GM10847 (cell line): ENCODE measurements around the gene ZNF282.

Source experiments
- POLR2A ChIP-seq: IDR thresholded peaks from 2 replicates; pipeline ENCODE4 v1.6.1; 2011; ENCODE audit not compliant: insufficient read length; ENCODE audit errors: extremely low read depth

The ZNF282 gene

DNA sequence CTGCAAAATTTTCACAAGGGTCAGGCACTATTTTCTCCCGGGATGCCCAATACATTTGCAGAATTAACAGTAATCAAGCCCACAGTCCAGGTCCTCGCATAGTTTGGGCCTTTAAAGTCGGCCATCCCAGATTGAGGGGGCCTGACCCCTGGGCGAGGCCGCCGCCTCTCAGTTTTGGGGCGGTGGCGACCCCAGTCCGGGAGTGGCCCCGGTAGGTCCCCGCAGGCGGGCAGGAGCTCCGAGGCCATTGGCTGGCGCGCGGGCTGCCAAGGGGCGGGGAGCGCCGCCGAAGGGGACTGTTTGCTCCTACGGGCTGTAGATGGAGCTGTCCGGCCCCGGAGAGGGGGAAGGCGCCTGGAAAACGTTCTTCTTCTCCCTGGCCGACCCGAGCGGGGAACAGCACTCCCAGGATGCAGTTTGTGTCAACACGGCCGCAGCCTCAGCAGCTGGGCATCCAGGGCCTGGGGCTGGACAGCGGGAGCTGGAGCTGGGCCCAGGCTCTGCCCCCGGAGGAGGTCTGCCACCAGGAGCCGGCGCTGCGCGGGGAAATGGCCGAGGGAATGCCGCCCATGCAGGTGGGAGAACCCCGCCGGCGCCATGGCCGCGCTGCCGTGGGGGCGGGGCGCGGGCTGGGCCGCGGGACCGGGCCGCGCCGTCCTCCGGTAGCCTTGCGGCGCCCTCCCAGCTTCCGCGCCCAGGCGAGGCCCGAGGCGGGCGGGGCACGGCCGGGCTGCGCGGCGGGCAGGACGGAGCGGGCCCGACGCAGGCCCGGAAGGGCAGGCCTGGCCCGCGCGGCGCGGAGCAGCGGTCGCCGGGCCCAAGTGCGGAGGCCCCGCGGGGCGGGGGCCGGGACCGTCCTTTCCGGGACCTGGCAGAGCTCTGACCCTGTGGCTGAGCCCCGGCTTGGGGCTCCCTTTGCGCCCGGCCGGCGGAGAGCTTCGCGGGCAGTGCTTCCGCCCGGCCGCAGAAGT is at the start of gene ZNF282:
Gene ZNF282 (plus strand): TSS at position 367 of the 971 bp plus-strand sequence. CDS start 44 bp downstream, at position 411.
- TF ChIP-seq POLR2A: peak; percentile 59

DNA sequence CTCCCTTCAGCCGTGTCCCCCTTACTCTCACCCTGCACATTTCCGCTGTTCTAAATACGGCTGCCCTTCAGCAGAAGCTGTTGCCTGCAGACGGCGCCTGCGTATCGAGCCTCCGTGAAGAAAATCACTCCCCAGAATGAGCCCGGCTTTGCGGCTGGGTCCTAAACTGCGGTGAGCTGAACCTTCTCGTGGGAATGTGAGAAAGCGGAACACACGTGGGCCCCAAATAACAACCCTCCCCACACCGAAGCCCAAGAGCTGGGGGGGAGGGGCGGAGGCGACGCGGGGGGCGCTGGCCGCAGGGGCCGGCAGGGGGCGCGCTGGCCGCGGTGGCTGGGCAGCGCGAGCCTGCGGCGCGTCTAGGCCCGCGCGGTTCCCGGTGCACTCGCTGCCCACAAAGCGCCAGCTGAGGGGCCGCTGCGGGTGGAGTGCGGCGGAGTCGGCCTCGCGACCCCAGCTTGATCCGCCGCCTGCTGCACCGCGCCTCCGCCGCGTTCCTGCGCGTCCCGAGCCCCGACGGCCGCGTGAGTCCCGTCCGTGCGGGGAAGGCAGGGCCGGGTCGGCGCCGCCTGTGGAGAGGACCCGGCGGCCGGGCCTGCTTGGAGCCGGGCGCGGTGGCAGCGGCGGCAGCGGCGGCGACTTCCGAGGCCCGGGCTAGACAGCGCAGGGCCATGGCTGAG is 48.1 kb upstream of the ZNF282 start, which contains the start of gene ZNF398:
Gene ZNF398 (plus strand): TSS at position 382 of the 680 bp plus-strand sequence. CDS start 290 bp downstream, at position 672.
- TF ChIP-seq POLR2A: peak; percentile 51

DNA sequence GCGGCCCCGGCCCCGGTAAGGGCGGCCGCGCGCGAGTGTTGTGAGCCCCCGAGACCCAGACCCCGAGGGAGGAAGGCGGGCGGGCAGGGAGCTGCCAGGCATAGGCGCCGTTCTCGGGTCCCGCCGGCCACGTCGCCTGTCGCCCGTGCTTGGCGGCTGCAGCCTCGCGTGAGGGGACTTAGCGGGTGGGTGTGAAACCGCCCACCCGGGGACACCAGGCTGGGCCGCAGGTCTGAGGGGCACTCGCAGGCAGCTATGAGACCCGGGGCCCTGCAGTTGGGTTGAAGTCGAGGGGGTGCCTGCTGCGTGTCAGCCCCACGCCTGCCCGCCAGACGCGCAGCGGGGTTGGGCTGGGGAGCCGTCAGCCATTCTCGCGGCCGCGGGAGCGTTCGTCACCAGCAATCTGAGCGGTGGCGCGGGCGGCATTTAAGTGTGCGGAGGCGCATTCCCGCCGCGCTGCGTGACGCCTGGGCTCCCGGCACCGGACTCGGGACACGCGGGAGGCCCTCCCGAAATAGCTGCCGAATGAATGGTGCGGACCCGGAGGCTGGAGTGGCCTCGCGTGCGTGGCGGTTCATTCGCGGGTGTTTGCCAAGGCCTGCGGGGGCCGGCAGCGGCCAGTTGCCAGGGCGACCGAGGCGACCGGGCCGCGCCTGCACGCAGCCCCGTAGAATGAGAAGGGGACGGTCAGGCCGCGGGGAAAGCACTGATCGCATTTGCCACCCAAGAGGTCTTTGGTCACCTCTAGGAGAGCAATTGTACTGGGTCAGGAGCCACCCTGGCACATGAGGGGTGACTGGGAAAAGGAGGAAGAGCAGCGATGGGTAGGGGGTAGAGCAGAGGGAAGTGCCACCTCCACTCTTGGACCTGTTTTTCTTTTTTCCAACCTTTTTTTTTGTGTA is 47.3 kb upstream of the ZNF282 start:
- no peak for TF ChIP-seq POLR2A

DNA sequence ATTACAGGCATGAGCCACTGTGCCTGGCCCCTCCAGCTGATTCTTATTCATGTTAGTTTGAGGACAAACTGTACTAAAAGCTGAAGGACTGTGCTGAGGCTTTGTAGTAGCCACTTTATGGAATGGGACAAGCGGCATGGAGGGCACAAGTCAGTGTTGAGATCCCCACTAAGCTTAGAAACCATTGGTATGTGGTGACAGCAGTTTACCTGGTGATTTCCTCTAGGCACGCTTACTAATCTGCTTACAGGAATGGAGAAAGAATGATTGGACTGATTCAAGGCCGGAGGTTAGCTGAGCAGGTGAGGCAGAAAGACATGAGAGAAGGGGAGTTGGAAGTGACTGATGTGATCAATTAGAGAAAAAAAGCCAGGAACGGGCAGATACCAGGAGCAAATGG is 44.4 kb upstream of the ZNF282 start:
- TF ChIP-seq POLR2A: no peak

DNA sequence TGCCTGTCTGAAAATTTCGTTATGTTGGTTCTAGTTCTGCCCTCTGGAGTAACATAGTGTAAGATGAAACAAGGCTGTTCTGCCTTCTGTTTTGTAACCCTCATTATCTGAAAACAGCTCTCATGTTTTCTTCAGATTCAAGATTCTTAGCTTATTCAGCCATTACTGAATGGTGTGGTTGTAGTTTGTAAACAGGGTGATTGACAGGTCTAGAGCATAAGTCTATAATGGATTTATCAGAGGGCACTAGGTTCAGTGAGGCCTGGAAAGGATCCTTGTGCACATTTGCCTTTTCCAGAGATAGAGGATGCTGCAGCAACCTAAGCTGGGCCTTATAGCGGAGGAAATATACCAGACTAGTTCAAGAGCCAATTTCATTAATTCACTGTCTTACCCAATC is 42.0 kb upstream of the ZNF282 start:
- no peak for TF ChIP-seq POLR2A

DNA sequence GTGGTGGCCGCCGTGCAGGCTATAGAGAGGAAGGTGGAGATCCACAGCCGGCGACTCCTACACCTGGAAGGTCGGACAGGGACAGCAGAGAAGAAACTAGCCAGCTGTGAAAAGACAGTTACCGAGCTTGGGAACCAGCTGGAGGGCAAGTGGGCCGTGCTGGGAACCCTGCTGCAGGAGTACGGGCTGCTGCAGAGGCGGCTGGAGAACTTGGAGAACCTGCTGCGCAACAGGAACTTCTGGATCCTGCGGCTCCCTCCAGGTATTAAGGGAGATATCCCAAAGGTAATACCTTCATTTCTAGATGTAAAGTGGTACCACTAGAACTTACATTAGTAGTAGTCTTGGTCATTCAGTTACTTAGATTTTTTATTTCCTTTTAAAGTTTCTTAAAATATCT is 41.3 kb upstream of the ZNF282 start:
- no peak for TF ChIP-seq POLR2A

DNA sequence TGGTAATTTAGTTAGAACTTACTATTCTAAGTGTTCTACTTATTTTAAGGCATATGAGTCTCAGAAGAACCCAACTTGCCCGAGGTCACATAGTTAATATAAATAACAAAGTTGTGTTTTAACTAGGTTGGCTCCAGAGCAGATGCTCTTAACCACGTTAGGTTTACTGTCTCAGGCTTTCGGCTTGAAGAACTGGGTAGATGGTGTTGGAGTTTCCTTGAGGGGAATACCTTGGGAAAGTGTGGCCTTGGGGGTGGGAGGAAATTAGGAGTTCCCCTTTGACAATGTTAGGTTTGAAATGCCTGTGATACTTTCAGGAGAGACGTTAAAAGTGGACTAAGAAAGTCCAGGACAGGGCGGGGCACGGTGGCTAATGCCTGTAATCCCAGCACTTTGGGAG is 38.4 kb upstream of the ZNF282 start:
- TF ChIP-seq POLR2A: no peak

DNA sequence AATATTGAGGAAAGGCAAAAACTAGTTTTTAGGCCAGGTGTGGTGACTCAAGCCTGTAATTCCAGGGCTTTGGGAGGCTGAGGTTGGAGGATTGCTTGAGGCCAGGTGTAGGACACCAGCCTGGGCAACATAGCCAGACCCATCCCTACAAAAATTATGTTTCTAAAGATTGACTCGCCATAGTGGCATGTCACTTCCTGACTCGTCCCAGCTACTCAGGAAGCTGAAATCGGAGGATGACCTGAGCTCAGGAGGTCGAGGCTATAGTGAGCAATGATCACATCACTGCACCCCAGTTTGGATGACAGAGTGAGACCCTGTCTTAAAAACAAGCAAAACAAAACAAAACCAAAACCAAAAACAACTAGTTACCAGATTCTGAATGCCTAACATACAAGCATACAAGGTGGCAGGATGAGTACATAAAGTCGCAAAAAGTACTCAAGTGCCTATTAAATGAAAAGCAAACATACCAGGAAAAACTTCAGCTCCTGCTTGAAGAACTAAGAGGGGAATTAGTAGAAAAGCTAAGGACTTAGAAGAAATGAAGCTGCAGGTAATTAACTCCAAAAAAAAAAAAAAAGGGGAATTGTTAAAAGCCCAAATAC is 34.0 kb upstream of the ZNF282 start:
- TF ChIP-seq POLR2A: no peak

DNA sequence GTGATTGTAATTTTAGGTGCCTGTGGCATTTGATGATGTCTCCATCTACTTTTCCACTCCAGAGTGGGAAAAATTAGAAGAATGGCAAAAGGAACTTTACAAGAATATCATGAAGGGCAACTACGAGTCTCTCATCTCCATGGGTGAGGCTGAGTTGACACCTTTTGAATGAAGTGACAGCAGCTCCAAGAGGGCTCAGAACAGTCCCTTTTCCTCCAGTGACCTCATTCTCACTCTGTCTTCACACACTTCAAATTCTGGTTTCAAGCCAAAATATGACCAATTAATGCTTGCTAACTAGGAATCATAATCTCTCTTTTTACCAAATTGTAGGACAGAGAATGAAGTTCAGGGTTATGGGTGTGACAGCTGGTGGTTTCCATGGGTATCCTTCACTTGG is 29.2 kb upstream of the ZNF282 start:
- no peak for TF ChIP-seq POLR2A

DNA sequence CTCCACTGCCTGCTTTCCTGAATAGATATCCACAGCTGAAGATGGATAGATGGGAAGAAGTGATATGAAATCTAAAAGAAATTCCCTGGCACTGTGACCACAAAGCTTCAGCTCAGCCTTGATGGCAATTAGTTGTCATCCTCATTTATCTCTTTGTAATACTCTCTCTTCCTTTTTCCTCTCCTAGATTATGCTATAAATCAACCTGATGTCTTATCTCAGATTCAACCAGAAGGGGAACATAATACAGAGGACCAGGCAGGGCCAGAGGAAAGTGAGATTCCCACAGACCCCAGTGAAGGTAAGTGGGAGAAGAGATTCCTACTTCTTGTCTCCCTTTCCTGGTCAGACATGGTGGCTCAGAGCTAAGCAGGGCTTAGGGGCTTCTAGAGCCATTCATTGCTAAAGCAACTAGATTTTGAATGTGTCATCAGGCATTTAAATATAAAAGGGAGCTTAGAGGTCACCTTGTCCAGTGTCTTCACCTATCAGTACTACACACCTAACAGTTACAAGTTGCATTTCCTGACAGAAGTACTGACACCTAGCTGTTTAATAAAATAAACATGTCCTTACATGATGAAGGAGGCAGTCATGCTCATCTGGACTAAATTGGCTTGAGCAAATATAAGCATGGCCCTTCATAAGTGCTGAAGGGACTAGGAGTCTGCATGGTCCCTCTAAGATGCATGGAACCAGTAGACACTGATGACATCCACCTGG is 28.6 kb upstream of the ZNF282 start:
- TF ChIP-seq POLR2A: no peak

DNA sequence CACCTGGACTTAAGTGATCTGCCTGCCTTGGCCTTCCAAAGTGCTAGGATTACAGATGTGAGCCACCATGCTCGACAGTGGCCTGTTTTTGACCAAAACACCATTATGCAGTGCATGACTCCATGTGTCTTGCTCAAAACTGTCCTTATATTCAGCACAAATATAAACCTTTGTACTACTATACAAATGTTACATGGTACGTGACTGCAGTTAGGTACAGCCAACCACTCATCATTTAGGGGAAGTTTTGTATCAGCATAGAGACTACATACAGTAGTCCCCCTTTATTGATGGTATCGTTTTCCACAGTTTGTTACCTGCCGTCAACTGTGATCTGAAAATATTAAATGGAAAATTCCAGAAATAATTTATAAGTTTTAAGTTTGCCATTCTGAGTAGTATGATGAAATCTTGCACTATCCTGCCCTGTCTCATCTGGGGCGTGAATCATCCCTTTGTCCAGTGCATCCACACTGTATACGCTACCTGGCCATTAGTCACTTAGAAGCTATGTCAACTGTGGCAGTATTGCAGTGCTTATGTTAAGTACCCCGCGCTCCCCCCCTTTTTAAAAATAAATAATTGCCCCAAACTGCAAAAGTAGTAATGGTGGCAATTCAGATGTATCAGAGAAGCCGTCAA is 23.3 kb upstream of the ZNF282 start:
- TF ChIP-seq POLR2A: no peak

DNA sequence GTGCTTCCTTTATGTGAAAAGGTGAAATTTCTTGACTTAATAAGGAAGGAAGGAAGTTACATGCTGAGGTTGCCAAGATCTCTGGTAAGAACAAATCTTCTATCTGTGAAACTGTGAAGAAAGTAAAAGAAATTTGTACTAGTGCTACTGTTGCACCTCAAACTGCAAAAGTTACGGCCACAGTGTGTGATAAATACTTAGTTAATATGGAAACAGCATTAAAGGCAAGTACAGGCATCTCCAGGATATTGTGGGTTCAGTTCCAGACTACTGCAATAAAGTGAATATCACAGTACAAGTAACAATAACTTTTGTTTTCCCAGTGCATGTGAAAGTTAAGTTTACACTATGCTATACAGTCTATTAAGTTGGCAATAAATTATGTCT is 22.8 kb upstream of the ZNF282 start:
- no peak for TF ChIP-seq POLR2A

DNA sequence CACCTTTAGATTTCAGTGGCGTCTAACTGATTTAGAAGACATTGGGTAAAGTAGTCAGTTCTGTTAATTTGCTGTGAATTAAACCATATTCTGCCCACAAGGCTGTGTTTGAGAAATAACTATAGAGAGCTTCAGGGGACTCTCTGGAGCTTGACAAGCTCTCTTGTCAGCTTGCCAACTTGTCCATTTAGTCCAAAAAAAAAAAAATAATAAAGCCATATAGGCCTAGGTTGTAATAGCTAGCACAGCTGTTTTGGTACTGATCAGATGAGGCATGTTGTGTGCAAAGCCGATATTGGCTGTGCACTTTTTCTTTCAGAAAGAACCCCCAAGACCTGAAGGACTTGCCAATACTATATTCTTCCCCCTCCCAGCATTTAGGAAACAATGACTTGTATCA is 20.2 kb upstream of the ZNF282 start:
- TF ChIP-seq POLR2A: no peak

DNA sequence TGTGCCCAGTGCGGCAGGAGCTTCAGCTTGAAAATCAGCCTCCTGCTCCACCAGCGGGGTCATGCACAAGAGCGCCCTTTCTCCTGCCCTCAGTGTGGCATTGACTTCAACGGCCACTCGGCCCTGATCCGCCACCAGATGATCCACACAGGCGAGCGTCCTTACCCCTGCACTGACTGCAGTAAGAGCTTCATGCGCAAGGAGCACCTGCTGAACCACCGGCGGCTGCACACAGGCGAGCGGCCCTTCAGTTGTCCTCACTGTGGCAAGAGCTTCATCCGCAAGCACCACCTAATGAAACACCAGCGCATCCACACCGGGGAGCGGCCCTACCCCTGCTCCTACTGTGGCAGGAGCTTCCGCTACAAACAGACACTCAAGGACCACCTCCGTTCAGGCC is 16.1 kb upstream of the ZNF282 start:
- no peak for TF ChIP-seq POLR2A
